Activated T-helper 1 cell treated with anti-CD3 and anti-CD28 coated beads, Interleukin-2, amount 50 U/mL, for 16 hours (primary cell): ENCODE measurements around the gene VEGFB.
A peak's percentile ranks its signal among the peaks of the same experiment; 100 is the strongest.
"Not testable (repeated sequence)": the region's sequence is repeated elsewhere in the genome, so short reads cannot be mapped to it uniquely, and the experiment has no call there.

Source experiments
- DNase-seq, 2 donors: peaks; one replicate each; pipeline ENCODE4 v3.0.0-alpha.2; 2020; ENCODE audit warnings: low read depth in 1 of 2, low spot score in 1 of 2

VEGFB gene

GRCh38 chr11:64245797-64246620 lies 11.6 kb downstream of the VEGFB start:
- peak; percentile 39 to 63 for DNase-seq

GRCh38 chr11:64246621-64246870 lies 12.2 kb downstream of the VEGFB start:
- not testable (repeated sequence) for DNase-seq

GRCh38 chr11:64246871-64247728 lies 12.7 kb downstream of the VEGFB start, which contains the start of gene PPP1R14B:
Gene PPP1R14B, minus strand, starts transcription at chr11:64246943. Its CDS starts 270 bp downstream, at chr11:64246673.
- DNase-seq, result peak; percentile 62 to 71

GRCh38 chr11:64247729-64248531 lies 13.5 kb downstream of the VEGFB start:
- no peak for DNase-seq

GRCh38 chr11:64248578-64248977 lies 14.2 kb downstream of the VEGFB start:
- no peak for DNase-seq

- DNase-seq, result no peak
Observed at GRCh38 chr11:64249038-64249437, 14.7 kb downstream of the VEGFB start.

- no peak for DNase-seq
Observed at GRCh38 chr11:64249563-64250414, 15.4 kb downstream of the VEGFB start.

- no peak for DNase-seq
Observed at GRCh38 chr11:64250415-64251015, 16.1 kb downstream of the VEGFB start.

- DNase-seq, result peak; percentile 42 to 63
Observed at GRCh38 chr11:64251016-64251752, 16.8 kb downstream of the VEGFB start, which contains the start of gene PLCB3. Gene PLCB3, plus strand, starts transcription at chr11:64251530. Its CDS starts 120 bp downstream, at chr11:64251650.

- no peak for DNase-seq
Observed at GRCh38 chr11:64251753-64252002, 17.3 kb downstream of the VEGFB start.

- no peak for DNase-seq
Observed at GRCh38 chr11:64252003-64252872, 17.9 kb downstream of the VEGFB start.

- DNase-seq, result no peak
Observed at GRCh38 chr11:64253043-64253442, 18.7 kb downstream of the VEGFB start.

- DNase-seq, result no peak
Observed at GRCh38 chr11:64253481-64253880, 19.1 kb downstream of the VEGFB start.

- DNase-seq, result no peak
Observed at GRCh38 chr11:64254326-64254725, 19.9 kb downstream of the VEGFB start.

GRCh38 chr11:64255135-64256128 lies 21.0 kb downstream of the VEGFB start:
- DNase-seq, result no peak

GRCh38 chr11:64256300-64256699 lies 21.9 kb downstream of the VEGFB start:
- no peak for DNase-seq

- DNase-seq, result no peak
Observed at GRCh38 chr11:64258356-64258755, 24.0 kb downstream of the VEGFB start.
